ENCODE results near the gene GPC5. TPM values are rescaled to one million over a fixed set of nuclear protein-coding genes. Genes with fewer than 3 reads are reported as not detected.

GPC5 gene
- polyA plus RNA-seq, 2 donors: not detected

- H3K4me3 ChIP-seq (ENCODE audit: low read depth in 1 of 2, low read length in 2 of 2): no peak overlapping the region
- H3K36me3 ChIP-seq (ENCODE audit: control insufficient read depth in 2 of 2, insufficient read depth in 2 of 2, low read length in 1 of 2): no peaks in the 10 kb centered on the region
- no peak overlapping the region for H3K27ac ChIP-seq (ENCODE audit: low read depth in 2 of 2, low read length in 1 of 2)
- no peaks in the 10 kb centered on the region for H3K9me3 ChIP-seq (ENCODE audit: control insufficient read depth in 2 of 2, insufficient read depth in 1 of 2, low read depth in 1 of 2, low read length in 1 of 2)
- H3K27me3 ChIP-seq (ENCODE audit: control insufficient read depth in 1 of 2, insufficient read depth in 2 of 2, low read length in 2 of 2): no peaks in the 10 kb centered on the region
- H3K4me1 ChIP-seq (ENCODE audit: control insufficient read depth in 2 of 2, insufficient read depth in 2 of 2, low read length in 1 of 2): no peaks in the 10 kb centered on the region
- 43 to 49% methylated on average over 4 of the region's 4 CpGs for WGBS, 2 donors
These were observed 535.9 kb downstream of the GPC5 start for GRCh38 chr13:91934354-91934753.

- H3K27me3 ChIP-seq (ENCODE audit: control insufficient read depth in 1 of 2, insufficient read depth in 2 of 2, low read length in 2 of 2): no peaks in the 10 kb centered on the region
- H3K9me3 ChIP-seq (ENCODE audit: control insufficient read depth in 2 of 2, insufficient read depth in 1 of 2, low read depth in 1 of 2, low read length in 1 of 2): no peaks in the 10 kb centered on the region
- no peaks in the 10 kb centered on the region for H3K36me3 ChIP-seq (ENCODE audit: control insufficient read depth in 2 of 2, insufficient read depth in 2 of 2, low read length in 1 of 2)
- H3K4me3 ChIP-seq (ENCODE audit: low read depth in 1 of 2, low read length in 2 of 2): no peak overlapping the region
- no peak overlapping the region for H3K27ac ChIP-seq (ENCODE audit: low read depth in 2 of 2, low read length in 1 of 2)
- 27 to 30% methylated on average over 7 of the region's 7 CpGs for WGBS, 2 donors
- no peaks in the 10 kb centered on the region for H3K4me1 ChIP-seq (ENCODE audit: control insufficient read depth in 2 of 2, insufficient read depth in 2 of 2, low read length in 1 of 2)
These were observed 548.2 kb downstream of the GPC5 start for GRCh38 chr13:91946498-91947070.

- no peaks in the 10 kb centered on the region for H3K27me3 ChIP-seq (ENCODE audit: control insufficient read depth in 1 of 2, insufficient read depth in 2 of 2, low read length in 2 of 2)
- no peaks in the 10 kb centered on the region for H3K9me3 ChIP-seq (ENCODE audit: control insufficient read depth in 2 of 2, insufficient read depth in 1 of 2, low read depth in 1 of 2, low read length in 1 of 2)
- 69 to 78% methylated on average over 1 of the region's 1 CpG for WGBS, 2 donors
- no peak overlapping the region for H3K27ac ChIP-seq (ENCODE audit: low read depth in 2 of 2, low read length in 1 of 2)
- H3K36me3 ChIP-seq (ENCODE audit: control insufficient read depth in 2 of 2, insufficient read depth in 2 of 2, low read length in 1 of 2): no peaks in the 10 kb centered on the region
- no peaks in the 10 kb centered on the region for H3K4me1 ChIP-seq (ENCODE audit: control insufficient read depth in 2 of 2, insufficient read depth in 2 of 2, low read length in 1 of 2)
- no peak overlapping the region for H3K4me3 ChIP-seq (ENCODE audit: low read depth in 1 of 2, low read length in 2 of 2)
These were observed 550.3 kb downstream of the GPC5 start for GRCh38 chr13:91948736-91949135.

DNA sequence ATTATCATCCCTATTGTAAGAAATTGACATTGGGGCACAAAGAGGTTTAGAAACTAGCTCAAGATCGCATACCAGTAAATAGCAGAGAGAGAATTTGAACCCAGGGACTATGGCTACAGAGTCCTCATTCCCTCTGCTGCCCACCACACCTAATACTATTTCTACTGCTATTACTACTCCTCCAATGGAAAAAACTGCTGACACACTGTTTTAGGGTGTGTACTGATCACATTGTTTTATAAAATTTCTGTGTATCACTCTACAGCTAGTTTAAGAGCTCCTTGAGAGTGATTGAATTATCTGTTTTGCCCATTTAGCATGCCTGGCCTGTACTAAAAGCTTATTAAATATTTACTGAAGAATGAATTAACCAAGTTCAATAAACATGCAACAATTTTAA, 552.4 kb downstream of the GPC5 start:
- H3K4me1 ChIP-seq (ENCODE audit: control insufficient read depth in 2 of 2, insufficient read depth in 2 of 2, low read length in 1 of 2): no peaks in the 10 kb centered on the region
- H3K36me3 ChIP-seq (ENCODE audit: control insufficient read depth in 2 of 2, insufficient read depth in 2 of 2, low read length in 1 of 2): no peaks in the 10 kb centered on the region
- no peak overlapping the region for H3K4me3 ChIP-seq (ENCODE audit: low read depth in 1 of 2, low read length in 2 of 2)
- H3K9me3 ChIP-seq (ENCODE audit: control insufficient read depth in 2 of 2, insufficient read depth in 1 of 2, low read depth in 1 of 2, low read length in 1 of 2): no peaks in the 10 kb centered on the region
- H3K27me3 ChIP-seq (ENCODE audit: control insufficient read depth in 1 of 2, insufficient read depth in 2 of 2, low read length in 2 of 2): no peaks in the 10 kb centered on the region
- WGBS, 2 donors: 86 to 93% methylated on average over 1 of the region's 1 CpG
- H3K27ac ChIP-seq (ENCODE audit: low read depth in 2 of 2, low read length in 1 of 2): no peak overlapping the region

- no peak overlapping the region for H3K4me3 ChIP-seq (ENCODE audit: low read depth in 1 of 2, low read length in 2 of 2)
- no peaks in the 10 kb centered on the region for H3K27me3 ChIP-seq (ENCODE audit: control insufficient read depth in 1 of 2, insufficient read depth in 2 of 2, low read length in 2 of 2)
- 85 to 91% methylated on average over 1 of the region's 1 CpG for WGBS, 2 donors
- H3K36me3 ChIP-seq (ENCODE audit: control insufficient read depth in 2 of 2, insufficient read depth in 2 of 2, low read length in 1 of 2): no peaks in the 10 kb centered on the region
- no peak overlapping the region for H3K27ac ChIP-seq (ENCODE audit: low read depth in 2 of 2, low read length in 1 of 2)
- no peaks in the 10 kb centered on the region for H3K4me1 ChIP-seq (ENCODE audit: control insufficient read depth in 2 of 2, insufficient read depth in 2 of 2, low read length in 1 of 2)
- peaks cover 0 to 2% of the 10 kb centered on the region in 2 donors for H3K9me3 ChIP-seq (ENCODE audit: control insufficient read depth in 2 of 2, insufficient read depth in 1 of 2, low read depth in 1 of 2, low read length in 1 of 2)
These were observed 557.3 kb downstream of the GPC5 start for GRCh38 chr13:91955546-91956355.

GRCh38 chr13:91960947-91961346, 562.5 kb downstream of the GPC5 start:
- Histone ChIP-seq H3K27ac (ENCODE audit: low read depth in 2 of 2, low read length in 1 of 2) (no peak overlapping the region), H3K9me3 (ENCODE audit: control insufficient read depth in 2 of 2, insufficient read depth in 1 of 2, low read depth in 1 of 2, low read length in 1 of 2) (peaks cover 0 to 2% of the 10 kb centered on the region in 2 donors), H3K27me3 (ENCODE audit: control insufficient read depth in 1 of 2, insufficient read depth in 2 of 2, low read length in 2 of 2) (no peaks in the 10 kb centered on the region), H3K4me1 (ENCODE audit: control insufficient read depth in 2 of 2, insufficient read depth in 2 of 2, low read length in 1 of 2) (no peaks in the 10 kb centered on the region), H3K4me3 (ENCODE audit: low read depth in 1 of 2, low read length in 2 of 2) (no peak overlapping the region), H3K36me3 (ENCODE audit: control insufficient read depth in 2 of 2, insufficient read depth in 2 of 2, low read length in 1 of 2) (no peaks in the 10 kb centered on the region)
- WGBS, 2 donors: 27 to 30% methylated on average over 1 of the region's 1 CpG

GRCh38 chr13:91962946-91963345, 564.5 kb downstream of the GPC5 start:
- Histone ChIP-seq H3K9me3 (ENCODE audit: control insufficient read depth in 2 of 2, insufficient read depth in 1 of 2, low read depth in 1 of 2, low read length in 1 of 2) (no peaks in the 10 kb centered on the region), H3K36me3 (ENCODE audit: control insufficient read depth in 2 of 2, insufficient read depth in 2 of 2, low read length in 1 of 2) (no peaks in the 10 kb centered on the region), H3K4me1 (ENCODE audit: control insufficient read depth in 2 of 2, insufficient read depth in 2 of 2, low read length in 1 of 2) (no peaks in the 10 kb centered on the region), H3K27me3 (ENCODE audit: control insufficient read depth in 1 of 2, insufficient read depth in 2 of 2, low read length in 2 of 2) (no peaks in the 10 kb centered on the region), H3K4me3 (ENCODE audit: low read depth in 1 of 2, low read length in 2 of 2) (no peak overlapping the region), H3K27ac (ENCODE audit: low read depth in 2 of 2, low read length in 1 of 2) (no peak overlapping the region)

DNA sequence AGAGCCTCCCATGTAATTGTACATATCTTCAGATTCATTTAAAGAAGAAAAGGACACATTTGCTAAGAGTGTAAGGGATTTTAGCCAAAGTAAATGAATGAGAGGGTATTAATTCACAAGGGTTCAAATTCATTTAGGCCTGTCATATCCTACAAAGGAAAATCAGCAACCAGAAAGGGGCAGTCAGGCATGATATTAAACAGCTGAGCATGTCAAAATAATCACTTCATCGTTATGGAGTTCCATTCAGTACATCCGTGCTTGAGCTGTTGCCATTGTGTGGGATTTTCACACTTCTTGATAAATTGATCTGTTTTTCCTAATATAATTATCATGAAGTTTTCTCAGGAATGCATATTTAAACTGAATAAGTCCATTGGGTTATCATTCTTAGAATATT, 567.1 kb downstream of the GPC5 start:
- Histone ChIP-seq H3K4me3 (ENCODE audit: low read depth in 1 of 2, low read length in 2 of 2) (no peak overlapping the region), H3K9me3 (ENCODE audit: control insufficient read depth in 2 of 2, insufficient read depth in 1 of 2, low read depth in 1 of 2, low read length in 1 of 2) (no peaks in the 10 kb centered on the region), H3K4me1 (ENCODE audit: control insufficient read depth in 2 of 2, insufficient read depth in 2 of 2, low read length in 1 of 2) (no peaks in the 10 kb centered on the region), H3K27me3 (ENCODE audit: control insufficient read depth in 1 of 2, insufficient read depth in 2 of 2, low read length in 2 of 2) (no peaks in the 10 kb centered on the region), H3K36me3 (ENCODE audit: control insufficient read depth in 2 of 2, insufficient read depth in 2 of 2, low read length in 1 of 2) (no peaks in the 10 kb centered on the region), H3K27ac (ENCODE audit: low read depth in 2 of 2, low read length in 1 of 2) (no peak overlapping the region)
- 30 to 49% methylated on average over 2 of the region's 2 CpGs for WGBS, 2 donors

- H3K4me3 ChIP-seq (ENCODE audit: low read depth in 1 of 2, low read length in 2 of 2): no peak overlapping the region
- H3K27me3 ChIP-seq (ENCODE audit: control insufficient read depth in 1 of 2, insufficient read depth in 2 of 2, low read length in 2 of 2): no peaks in the 10 kb centered on the region
- no peaks in the 10 kb centered on the region for H3K4me1 ChIP-seq (ENCODE audit: control insufficient read depth in 2 of 2, insufficient read depth in 2 of 2, low read length in 1 of 2)
- H3K36me3 ChIP-seq (ENCODE audit: control insufficient read depth in 2 of 2, insufficient read depth in 2 of 2, low read length in 1 of 2): no peaks in the 10 kb centered on the region
- H3K27ac ChIP-seq (ENCODE audit: low read depth in 2 of 2, low read length in 1 of 2): no peak overlapping the region
- H3K9me3 ChIP-seq (ENCODE audit: control insufficient read depth in 2 of 2, insufficient read depth in 1 of 2, low read depth in 1 of 2, low read length in 1 of 2): no peaks in the 10 kb centered on the region
These were observed 580.1 kb downstream of the GPC5 start for GRCh38 chr13:91978571-91978970.

Data from esophagus (tissue), 2 donors.